A549 (cell line): ENCODE measurements around the gene SLU7. TPM values are rescaled to one million over a fixed set of nuclear protein-coding genes. Genes with fewer than 3 reads are reported as not detected.

ENCODE experiments used
- ATAC-seq, 2 experiments: fragments of 200-7000 bp in 1 of 2; fragments of >200 bp in 1 of 2; cut with Nextera tagmentation in 1 of 2; cut with Tn5 transposase in 1 of 2; 3 replicates each; pipeline versions ENCODE4 v1.8.0 to v1.9.1; 2018 to 2020; ENCODE audit warnings: mild to moderate bottlenecking in 1 of 2, moderate library complexity in 1 of 2
- CTCF ChIA-PET: fragments of 300-600 bp; sonication (Branson Sonifier 250); formaldehyde crosslinking; extraction: SDS; loops from one replicate; lab custom pipeline; 2021; ENCODE audit warnings: antibody characterized with exemption, inconsistent platforms; lab: Yijun Ruan, JAX
- POLR2A ChIA-PET: fragments of 350-600 bp; formaldehyde crosslinking; extraction: SDS; loops from one replicate; lab custom pipeline; 2021; ENCODE audit warnings: antibody characterized with exemption, inconsistent platforms; lab: Yijun Ruan, JAX
- DNase-seq, 2 experiments: peaks; one replicate each; pipeline versions ENCODE4 v3.0.0 to v3.0.0-alpha.2; 2011 to 2016; ENCODE audit warnings: low read depth in 1 of 2, low spot score in 1 of 2
- FAIRE-seq: peaks from 2 replicates; lab custom pipeline; 2011; peaks lifted over from hg19 to GRCh38; lab: Jason Lieb, UNC
- H3K27ac ChIP-seq, 2 experiments: fragments of >200 bp; sonication (Bioruptor Twin); formaldehyde crosslinking; 3 replicates each; pipeline ENCODE4 v1.5.1; 2016 to 2017
- H3K4me1 ChIP-seq: fragments of >200 bp; sonication (Bioruptor Twin); formaldehyde crosslinking; 3 replicates; pipeline ENCODE4 v1.6.1; 2016
- H3K4me2 ChIP-seq: fragments of >200 bp; sonication (Bioruptor Twin); formaldehyde crosslinking; 3 replicates; pipeline ENCODE4 v1.6.1; 2016
- H3K4me3 ChIP-seq: fragments of >200 bp; sonication (Bioruptor Twin); formaldehyde crosslinking; 3 replicates; pipeline ENCODE4 v1.5.1; 2016
- H3K9me3 ChIP-seq: fragments of >200 bp; sonication (Bioruptor Twin); formaldehyde crosslinking; 3 replicates; pipeline ENCODE4 v1.6.1; 2016
- BCL3 ChIP-seq: fragments of >200 bp; sonication (Bioruptor Twin); formaldehyde crosslinking; IDR thresholded peaks from 3 replicates; pipeline ENCODE4 v1.6.1; 2016
- CHD4 ChIP-seq: fragments of 200-600 bp; sonication (generic); IDR thresholded peaks from 2 replicates; pipeline ENCODE4 v1.6.1; 2016; ENCODE audit warnings: antibody characterized with exemption, mild to moderate bottlenecking, borderline replicate concordance
- ESRRA ChIP-seq: fragments of 150-350 bp; IDR thresholded peaks from 2 replicates; pipeline ENCODE4 v1.6.1; 2014; ENCODE audit warnings: mild to moderate bottlenecking, low read length, borderline replicate concordance
- FOSB ChIP-seq: fragments of 250-450 bp; sonication (Bioruptor Pico); IDR thresholded peaks from 2 replicates; pipeline ENCODE4 v1.5.0; 2020; ENCODE audit warnings: mild to moderate bottlenecking, moderate library complexity
- FOSL2 ChIP-seq, 2 experiments: fragments of 450-650 bp in 1 of 2; fragments of >200 bp in 1 of 2; sonication (Bioruptor Twin) in 1 of 2; formaldehyde crosslinking; IDR thresholded peaks; 2 replicates each; pipeline versions ENCODE4 v1.5.0 to v1.6.1; 2016 to 2020; ENCODE audit warnings: mild to moderate bottlenecking in 1 of 2, moderate library complexity in 1 of 2
- GATA3 ChIP-seq: IDR thresholded peaks from 2 replicates; pipeline ENCODE4 v1.6.1; 2012; ENCODE audit warnings: borderline replicate concordance
- HOXB5 ChIP-seq: fragments of 250-450 bp; sonication (Bioruptor Pico); IDR thresholded peaks from 2 replicates; pipeline ENCODE4 v1.5.0; 2020; ENCODE audit warnings: mild to moderate bottlenecking, moderate library complexity
- JUN ChIP-seq, 2 experiments: fragments of >200 bp; sonication (Bioruptor Twin); formaldehyde crosslinking; IDR thresholded peaks; 2 replicates in 1 of 2; 3 replicates in 1 of 2; pipeline ENCODE4 v1.6.1; 2016 to 2017
- MAZ ChIP-seq: fragments of 150-350 bp; IDR thresholded peaks from 2 replicates; pipeline ENCODE4 v1.6.1; 2014; ENCODE audit warnings: antibody characterized with exemption, low read depth, low read length, borderline replicate concordance
- PHF8 ChIP-seq: fragments of 200-600 bp; sonication (generic); IDR thresholded peaks from 2 replicates; pipeline ENCODE4 v1.6.1; 2016; ENCODE audit warnings: low read depth, mild to moderate bottlenecking, antibody characterized with exemption, moderate library complexity, borderline replicate concordance
- POLR2A ChIP-seq: IDR thresholded peaks from 2 replicates; pipeline ENCODE4 v1.6.1; 2012; ENCODE audit warnings: mild to moderate bottlenecking, low read length
- RAD21 ChIP-seq, 2 experiments: fragments of >200 bp in 1 of 2; sonication (Bioruptor Twin) in 1 of 2; formaldehyde crosslinking in 1 of 2; IDR thresholded peaks in 1 of 2; conservative IDR thresholded peaks in 1 of 2; 2 replicates in 1 of 2; 3 replicates in 1 of 2; pipeline ENCODE4 v1.6.1; 2012 to 2018; ENCODE audit warnings: inconsistent platforms in 1 of 2
- RFX5 ChIP-seq: fragments of 450-650 bp; IDR thresholded peaks from 2 replicates; pipeline ENCODE4 v1.7.1; 2014; ENCODE audit warnings: antibody characterized with exemption, mild to moderate bottlenecking, moderate library complexity
- ZNF302 ChIP-seq: fragments of 250-450 bp; sonication (Bioruptor Pico); IDR thresholded peaks from 2 replicates; pipeline ENCODE4 v1.9.0; 2021; ENCODE audit warnings: inconsistent platforms, mild to moderate bottlenecking, moderate library complexity
- ZSCAN20 ChIP-seq: fragments of 250-450 bp; sonication (Bioruptor Pico); IDR thresholded peaks from 2 replicates; pipeline ENCODE4 v1.8.0; 2022; ENCODE audit warnings: mild to moderate bottlenecking, moderate library complexity
- WGBS: methylation state at CpG from one replicate; pipeline ENCODE4 v1.1.6; 2017; ENCODE audit errors: missing lambda C conversion rate; 5-methylcytosine and 5-hydroxymethylcytosine counted together
- polyA plus RNA-seq, 4 experiments: library from polyadenylated mRNA; depleted of rRNA in 3 of 4; stranded (reverse); fragments of >200 nt; fragmentation: RNase III in 1 of 4; extraction: RNeasy Plus Mini Kit Qiagen cat#74134 plus additional on column Dnase treatment in 1 of 4; gene quantifications; 2 replicates in 3 of 4; 3 replicates in 1 of 4; pipeline ENCODE4 v1.2.3, GENCODE V29; 2011 to 2017
- TF ChIP-seq, protein P1 (sequence below): fragments of >200 bp; sonication (Bioruptor Twin); formaldehyde crosslinking; IDR thresholded peaks from 2 replicates; pipeline ENCODE4 v1.6.1; 2016
- TF ChIP-seq, protein P2 (sequence below): IDR thresholded peaks from 2 replicates; pipeline ENCODE4 v1.6.1; 2012

The SLU7 gene
- polyA plus RNA-seq, 2 of the 4 experiments (the other 2 are of a cell fraction), result 67.0 to 75.5 TPM

DNA sequence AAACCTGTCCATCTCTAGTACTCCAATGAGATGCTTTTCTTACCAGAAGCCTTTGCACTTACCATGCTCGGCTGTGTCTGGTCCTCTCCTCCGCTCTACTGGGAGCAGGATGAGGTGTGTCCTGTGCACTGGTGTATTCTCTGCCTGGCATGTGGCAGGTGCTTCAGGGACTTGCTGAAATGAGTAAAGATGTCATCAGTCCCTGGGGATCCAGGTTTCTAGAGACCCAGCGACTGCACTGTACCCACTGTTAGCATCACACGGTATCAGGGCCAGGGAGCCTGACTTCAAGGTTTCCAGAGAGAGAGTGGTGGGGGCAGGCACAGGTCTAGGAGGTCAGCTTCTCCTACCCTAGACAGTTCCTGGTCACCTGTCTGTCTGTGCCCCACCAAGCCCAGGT is 13.3 kb upstream of the SLU7 start:
- no peak for ATAC-seq
- 92% methylated on average over 4 of the region's 4 CpGs for WGBS
- no peak overlapping the region for H3K4me3 ChIP-seq
- no peak overlapping the region for H3K27ac ChIP-seq
- no peak for FAIRE-seq
- H3K4me2 ChIP-seq, result no peak overlapping the region
- no peaks in the 10 kb centered on the region for H3K4me1 ChIP-seq
- no peak for TF ChIP-seq FOSL2 (IDR thresholded peaks at IDR 0.05)
- TF ChIP-seq FOSL2 (CRISPR knock-in tag; IDR thresholded peaks at IDR 0.05), result no peak
- no peak for TF ChIP-seq RFX5
- no peak for TF ChIP-seq HOXB5 (CRISPR knock-in tag)
- no peak for TF ChIP-seq BCL3
- TF ChIP-seq, protein P1, sequence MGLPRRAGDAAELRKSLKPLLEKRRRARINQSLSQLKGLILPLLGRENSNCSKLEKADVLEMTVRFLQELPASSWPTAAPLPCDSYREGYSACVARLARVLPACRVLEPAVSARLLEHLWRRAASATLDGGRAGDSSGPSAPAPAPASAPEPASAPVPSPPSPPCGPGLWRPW, result no peak
- no peaks in the 10 kb centered on the region for H3K9me3 ChIP-seq
- ChIA-PET POLR2A (no interaction called here), CTCF (no interaction called here)
- no peak for DNase-seq

DNA sequence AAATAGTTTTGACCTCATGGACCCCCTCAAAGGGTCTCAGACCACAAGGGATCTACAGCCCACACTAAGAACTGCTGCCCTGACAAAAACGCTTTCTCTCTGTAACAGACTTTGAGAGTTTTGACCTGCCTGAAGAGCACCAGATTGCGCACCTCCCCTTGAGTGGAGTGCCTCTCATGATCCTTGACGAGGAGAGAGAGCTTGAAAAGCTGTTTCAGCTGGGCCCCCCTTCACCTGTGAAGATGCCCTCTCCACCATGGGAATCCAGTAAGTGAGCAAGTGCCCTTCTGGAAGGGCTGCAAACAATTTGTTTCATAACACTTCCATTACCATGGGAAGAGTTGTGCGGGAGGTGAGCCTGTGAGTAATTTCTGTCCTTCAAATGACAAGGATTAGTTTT is 8.7 kb upstream of the SLU7 start:
- DNase-seq (no peak), ATAC-seq (no peak), FAIRE-seq (no peak)
- ChIA-PET CTCF (interaction anchor here (14.8 kb wide), 1 partner anchor 12 kb away, joined by 139 read pairs; no protein-coding TSS in a partner anchor), POLR2A (no interaction called here)
- no peak overlapping the region for H3K4me3 ChIP-seq
- no peak for TF ChIP-seq FOSB
- no peak for TF ChIP-seq MAZ
- no peak for TF ChIP-seq ZNF302 (CRISPR knock-in tag)
- TF ChIP-seq RAD21 (conservative IDR thresholded peaks at IDR 0.05 in 1 of 2, IDR thresholded peaks at IDR 0.05 in 1 of 2), result no peak
- no peaks in the 10 kb centered on the region for H3K9me3 ChIP-seq
- H3K4me2 ChIP-seq, result no peak overlapping the region
- H3K27ac ChIP-seq, result no peak overlapping the region
- peaks cover 13% of the 10 kb centered on the region for H3K4me1 ChIP-seq
- WGBS, result 93% methylated on average over 4 of the region's 4 CpGs

DNA sequence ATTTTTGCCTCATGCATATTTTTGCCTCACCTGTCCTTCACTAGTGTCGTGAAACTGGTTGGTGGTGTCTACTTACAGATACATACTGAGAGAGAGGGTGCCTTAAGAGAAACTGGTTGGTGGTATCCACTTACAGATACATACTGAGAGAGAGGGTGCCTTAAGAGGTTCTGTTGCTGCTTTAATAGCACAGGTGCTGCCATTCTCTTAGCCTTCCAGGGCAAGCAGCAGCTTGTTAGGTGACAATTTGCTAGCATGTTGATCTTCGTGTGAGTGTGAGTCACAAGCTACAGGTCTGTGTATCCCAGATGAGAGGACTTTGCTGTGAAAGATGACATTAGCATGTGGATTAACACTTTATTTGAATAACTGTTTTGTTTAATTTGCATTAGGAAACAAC is 4.2 kb upstream of the SLU7 start:
- TF ChIP-seq CHD4 (no peak), RFX5 (no peak)
- no peaks in the 10 kb centered on the region for H3K9me3 ChIP-seq
- no peak for FAIRE-seq
- H3K4me2 ChIP-seq, result peak overlapping the region; percentile 86
- CTCF ChIA-PET, result interaction anchor here (1.5 to 14.8 kb wide), 2 partner anchors 17 to 401 kb away, joined by 4 to 139 read pairs; no protein-coding TSS in a partner anchor
- ATAC-seq, result no peak
- DNase-seq, result no peak
- H3K27ac ChIP-seq, result no peak overlapping the region; a peak in 1 of 6 replicates
- H3K4me1 ChIP-seq, result peaks cover 34% of the 10 kb centered on the region
- 39% methylated on average over 2 of the region's 2 CpGs for WGBS
- H3K4me3 ChIP-seq, result peak overlapping the region; percentile 80; the same call in 2 of the 3 replicates
- POLR2A ChIA-PET, result no interaction called here

- ChIA-PET POLR2A (interaction anchor here (0.6 to 1.4 kb wide), 2 partner anchors 17 to 256 kb away, joined by 3 to 5 read pairs; no protein-coding TSS in a partner anchor), CTCF (interaction anchor here (1.5 to 14.8 kb wide), 2 partner anchors 18 to 400 kb away, joined by 4 to 139 read pairs; no protein-coding TSS in a partner anchor)
- FAIRE-seq (peak; percentile 18), DNase-seq (peak; percentile 87 to 95), ATAC-seq (peak; percentile 89 to 93)
- Histone ChIP-seq H3K4me2 (peak within 1 kb of the TSS; percentile 86), H3K4me1 (peaks cover 42% of the 10 kb centered on the region), H3K4me3 (peak within 1 kb of the TSS; percentile 80), H3K27ac (peak within 1 kb of the TSS; percentile 75 to 92), H3K9me3 (no peaks in the 10 kb centered on the region)
- WGBS, result under 1% methylated on average over 29 of the region's 39 CpGs
- TF ChIP-seq ZSCAN20 (CRISPR knock-in tag) (no peak), PHF8 (peak; percentile 28; the same call in 1 of the 2 replicates), BCL3 (0 out of 3 replicates have a peak, but pooled peaks have one; percentile 18), ESRRA (no peak), JUN (IDR thresholded peaks at IDR 0.05) (peak in 1 of 2 experiments; percentile 46; a peak in 1 of 5 replicates), POLR2A (peak; percentile 60), GATA3 (0 out of 2 replicates have a peak, but pooled peaks have one; percentile 30)
- TF ChIP-seq, protein P2, sequence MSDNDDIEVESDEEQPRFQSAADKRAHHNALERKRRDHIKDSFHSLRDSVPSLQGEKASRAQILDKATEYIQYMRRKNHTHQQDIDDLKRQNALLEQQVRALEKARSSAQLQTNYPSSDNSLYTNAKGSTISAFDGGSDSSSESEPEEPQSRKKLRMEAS, result peak; percentile 66
These were observed 2.9 kb upstream of the SLU7 start, which contains the start of gene PTTG1 for GRCh38 chr5:160421625-160422258. Gene PTTG1 (plus strand): TSS chr5:160421855. CDS start chr5:160422313, 458 bp downstream.
